IMR-90 (cell line): ENCODE measurements around the gene MAP7. TPM values are rescaled to one million over a fixed set of nuclear protein-coding genes. Genes with fewer than 3 reads are reported as not detected.

Source experiments
- ATAC-seq: fragments of 200-7000 bp; cut with Tn5 transposase; 2 replicates; pipeline ENCODE4 v1.9.1; 2020; ENCODE audit warnings: low read depth, mild to moderate bottlenecking, moderate library complexity
- BruUV-seq: library from RNA; stranded (reverse); fragments of 400-500 nt; replicated peaks from 2 replicates; lab custom pipeline; 2021; lab: Mats Ljungman, UMichigan
- CTCF ChIA-PET: fragments of 300-600 bp; formaldehyde crosslinking; extraction: SDS; loops from one replicate; lab custom pipeline; 2021; ENCODE audit warnings: antibody characterized with exemption; lab: Yijun Ruan, JAX
- POLR2A ChIA-PET: fragments of 300-600 bp; sonication (Branson Sonifier 250); formaldehyde crosslinking; loops from one replicate; lab custom pipeline; 2022; ENCODE audit warnings: antibody characterized with exemption; ENCODE audit not compliant: unreplicated experiment; lab: Charles Lee
- DNase-seq: peaks from one replicate; pipeline ENCODE4 v3.0.0; 2013
- H2AFZ ChIP-seq: replicated peaks from 2 replicates; pipeline ENCODE3; 2013; ENCODE audit warnings: low read length, mild to moderate bottlenecking; ENCODE audit not compliant: poor library complexity
- H2AK5ac ChIP-seq: 2 replicates; pipeline ENCODE4 v1.6.1; 2013; ENCODE audit warnings: low read depth, low read length, inconsistent platforms
- H2AK9ac ChIP-seq: replicated peaks from 2 replicates; pipeline ENCODE3; 2013; ENCODE audit warnings: mild to moderate bottlenecking, low read depth, low read length, moderate library complexity; ENCODE audit not compliant: poor library complexity
- H2BK120ac ChIP-seq: 2 replicates; pipeline ENCODE4 v1.6.1; 2013; ENCODE audit warnings: low read depth, low read length, inconsistent platforms
- H2BK15ac ChIP-seq: 3 replicates; pipeline ENCODE4 v1.6.1; 2013; ENCODE audit warnings: low read depth, low read length, inconsistent platforms
- H2BK20ac ChIP-seq: 2 replicates; pipeline ENCODE4 v1.6.1; 2013; ENCODE audit warnings: low read depth, mild to moderate bottlenecking, inconsistent platforms, low read length, moderate library complexity
- H2BK5ac ChIP-seq: 2 replicates; pipeline ENCODE4 v1.6.1; 2013; ENCODE audit warnings: mild to moderate bottlenecking, low read depth, low read length, inconsistent platforms; ENCODE audit not compliant: poor library complexity, severe bottlenecking
- H3K14ac ChIP-seq: replicated peaks from 2 replicates; pipeline ENCODE4 v1.6.1; 2013; ENCODE audit warnings: low read depth, low read length, inconsistent platforms
- H3K18ac ChIP-seq: 2 replicates; pipeline ENCODE4 v1.6.1; 2013; ENCODE audit warnings: low read depth, low read length, control low read depth
- H3K23ac ChIP-seq: 2 replicates; pipeline ENCODE4 v1.6.1; 2013; ENCODE audit warnings: low read depth, low read length, inconsistent platforms
- H3K27ac ChIP-seq: 2 replicates; pipeline ENCODE4 v1.5.1; 2013; ENCODE audit warnings: mild to moderate bottlenecking, control low read depth, low read length; ENCODE audit not compliant: insufficient read depth
- H3K27me3 ChIP-seq: 2 replicates; pipeline ENCODE4 v1.6.1; 2013; ENCODE audit warnings: low read length; ENCODE audit not compliant: control insufficient read depth, insufficient read depth
- H3K36me3 ChIP-seq: 2 replicates; pipeline ENCODE4 v1.6.1; 2013; ENCODE audit warnings: low read length, mixed read lengths; ENCODE audit not compliant: control insufficient read depth, insufficient read depth
- H3K4ac ChIP-seq: 2 replicates; pipeline ENCODE4 v1.6.1; 2013; ENCODE audit warnings: low read depth, low read length, inconsistent platforms
- H3K4me1 ChIP-seq: 2 replicates; pipeline ENCODE4 v1.6.1; 2013; ENCODE audit warnings: low read length, mixed read lengths; ENCODE audit not compliant: control insufficient read depth, insufficient read depth
- H3K4me2 ChIP-seq: 2 replicates; pipeline ENCODE4 v1.6.1; 2013; ENCODE audit warnings: low read depth, mild to moderate bottlenecking, control low read depth, low read length, moderate library complexity
- H3K4me3 ChIP-seq: 2 replicates; pipeline ENCODE4 v1.5.1; 2013; ENCODE audit warnings: low read depth, mild to moderate bottlenecking, control low read depth, low read length, moderate library complexity; ENCODE audit not compliant: insufficient read depth
- H3K56ac ChIP-seq: 2 replicates; pipeline ENCODE4 v1.6.1; 2013; ENCODE audit warnings: low read length, inconsistent platforms; ENCODE audit not compliant: insufficient read depth; ENCODE audit errors: extremely low read depth
- H3K79me1 ChIP-seq, 2 experiments: 2 replicates each; pipeline ENCODE4 v1.6.1; 2013; ENCODE audit warnings: low read length in 2 of 2, inconsistent platforms in 1 of 2, low read depth in 1 of 2
- H3K9ac ChIP-seq: 2 replicates; pipeline ENCODE4 v1.6.1; 2013; ENCODE audit warnings: low read depth, low read length, control low read depth
- H3K9me1 ChIP-seq: 2 replicates; pipeline ENCODE4 v1.6.1; 2013; ENCODE audit warnings: low read length, inconsistent platforms; ENCODE audit not compliant: insufficient read depth
- H3K9me3 ChIP-seq: 2 replicates; pipeline ENCODE4 v1.6.1; 2013; ENCODE audit warnings: low read length; ENCODE audit not compliant: control insufficient read depth, insufficient read depth
- H4K20me1 ChIP-seq: 2 replicates; pipeline ENCODE4 v1.6.1; 2013; ENCODE audit warnings: low read length, inconsistent platforms; ENCODE audit not compliant: insufficient read depth
- H4K5ac ChIP-seq: 2 replicates; pipeline ENCODE4 v1.6.1; 2013; ENCODE audit warnings: mild to moderate bottlenecking, low read depth, low read length, control low read depth
- H4K8ac ChIP-seq, 2 experiments: 2 replicates each; pipeline ENCODE4 v1.6.1; 2013; ENCODE audit warnings: low read depth in 2 of 2, low read length in 2 of 2, control low read depth in 1 of 2, inconsistent platforms in 1 of 2
- H4K91ac ChIP-seq: 2 replicates; pipeline ENCODE4 v1.6.1; 2013; ENCODE audit warnings: low read depth, low read length, inconsistent platforms; ENCODE audit not compliant: insufficient read depth
- BHLHE40 ChIP-seq: fragments of 150-350 bp; IDR thresholded peaks from 2 replicates; pipeline ENCODE4 v1.6.1; 2016; ENCODE audit warnings: mild to moderate bottlenecking, low read depth, low read length
- CEBPB ChIP-seq: IDR thresholded peaks from 2 replicates; pipeline ENCODE4 v1.6.1; 2012; ENCODE audit warnings: low read depth, low read length, improper control_type of control experiment
- CHD1 ChIP-seq: IDR thresholded peaks from 2 replicates; pipeline ENCODE4 v1.6.1; 2012; ENCODE audit warnings: low read depth, low read length, improper control_type of control experiment
- CTCF ChIP-seq: conservative IDR thresholded peaks from 2 replicates; pipeline ENCODE4 v1.5.1; 2012; ENCODE audit warnings: mild to moderate bottlenecking, low read depth, low read length, improper control_type of control experiment
- ELK1 ChIP-seq: fragments of 150-350 bp; IDR thresholded peaks from 2 replicates; pipeline ENCODE4 v1.6.1; 2016; ENCODE audit warnings: low read depth, mild to moderate bottlenecking, low read length, moderate library complexity, borderline replicate concordance
- FOS ChIP-seq: fragments of 150-350 bp; IDR thresholded peaks from 2 replicates; pipeline ENCODE4 v1.6.1; 2016; ENCODE audit warnings: low read depth, low read length
- MAFK ChIP-seq: IDR thresholded peaks from 2 replicates; pipeline ENCODE4 v1.6.1; 2012; ENCODE audit warnings: low read depth, low read length, improper control_type of control experiment
- MAZ ChIP-seq: IDR thresholded peaks from 2 replicates; pipeline ENCODE4 v1.6.1; 2012; ENCODE audit warnings: low read depth, mild to moderate bottlenecking, low read length, improper control_type of control experiment, moderate library complexity, borderline replicate concordance
- MXI1 ChIP-seq: IDR thresholded peaks from 2 replicates; pipeline ENCODE4 v1.6.1; 2012; ENCODE audit warnings: low read depth, mild to moderate bottlenecking, low read length, moderate library complexity, borderline replicate concordance
- NFE2L2 ChIP-seq: fragments of 150-350 bp; IDR thresholded peaks from 2 replicates; pipeline ENCODE4 v1.6.1; 2016; ENCODE audit warnings: low read depth, mild to moderate bottlenecking, low read length
- POLR2A ChIP-seq: IDR thresholded peaks from 2 replicates; pipeline ENCODE4 v1.6.1; 2012; ENCODE audit warnings: mild to moderate bottlenecking, low read depth, low read length
- RAD21 ChIP-seq: IDR thresholded peaks from 2 replicates; pipeline ENCODE4 v1.6.1; 2012; ENCODE audit warnings: low read length, improper control_type of control experiment
- RFX5 ChIP-seq: IDR thresholded peaks from 2 replicates; pipeline ENCODE4 v1.8.0; 2012; ENCODE audit warnings: low read depth, mild to moderate bottlenecking, low read length, moderate library complexity
- SMC3 ChIP-seq: fragments of 150-350 bp; IDR thresholded peaks from 2 replicates; pipeline ENCODE4 v1.6.1; 2016; ENCODE audit warnings: low read depth, mild to moderate bottlenecking, antibody characterized with exemption, low read length, moderate library complexity
- dilution Hi-C: fragments of 300-500 bp; cut with HindIII; formaldehyde crosslinking; loops from one replicate; pipeline ENCODE4 v1.14.3; 2018; ENCODE audit warnings: low sequenced_read_pairs; ENCODE audit not compliant: unreplicated experiment
- in situ Hi-C: fragments of 300-500 bp; cut with MboI; formaldehyde crosslinking; loops from 3 replicates; pipeline ENCODE4 v1.14.3; 2019; ENCODE audit warnings: low sequenced_read_pairs, inconsistent platforms, mixed read lengths
- intact Hi-C: fragments of 100-400 bp; cut with micrococcal nuclease; formaldehyde crosslinking; loops from 2 replicates; pipeline ENCODE4 v1.10.0; 2022
- polyA plus RNA-seq, 3 experiments: library from polyadenylated mRNA; depleted of rRNA; stranded (reverse); fragments of >200 nt; gene quantifications; 2 replicates each; pipeline ENCODE4 v1.2.3, GENCODE V29; 2012; ENCODE audit warnings: low replicate concordance in 1 of 3
- total RNA-seq: library from RNA; depleted of rRNA; stranded (reverse); fragments of >200 nt; gene quantifications from 2 replicates; pipeline ENCODE4 v1.2.3, GENCODE V29; 2012

The MAP7 gene
- total and polyA plus RNA-seq, 2 of the 4 experiments (the other 2 are of a cell fraction), result 0.19 to 0.36 TPM

- Histone ChIP-seq H2BK20ac (no peak overlapping the region), H4K8ac (no peak overlapping the region), H4K5ac (no peak overlapping the region), H2BK120ac (no peak overlapping the region), H3K79me1 (no peaks in the 10 kb centered on the region), H3K23ac (no peak overlapping the region), H3K4ac (no peak overlapping the region), H3K27ac (no peak overlapping the region), H3K36me3 (no peaks in the 10 kb centered on the region), H3K4me1 (no peaks in the 10 kb centered on the region), H3K4me2 (no peak overlapping the region), H2AFZ (no peak overlapping the region), H3K14ac (no peak overlapping the region), H2AK5ac (no peak overlapping the region), H3K4me3 (no peak overlapping the region), H3K9ac (no peak overlapping the region), H2BK15ac (no peak overlapping the region), H4K91ac (no peak overlapping the region), H3K9me3 (no peaks in the 10 kb centered on the region), H3K18ac (no peak overlapping the region), H2BK5ac (no peak overlapping the region), H4K20me1 (no peaks in the 10 kb centered on the region), H3K9me1 (no peaks in the 10 kb centered on the region), H3K27me3 (peaks cover 10% of the 10 kb centered on the region), H2AK9ac (no peak overlapping the region), H3K56ac (no peak overlapping the region)
- dilution Hi-C loops, result no loop called here
- TF ChIP-seq BHLHE40, result no peak
- no peak for TF ChIP-seq ELK1
- no peak for TF ChIP-seq CEBPB
- no peak for TF ChIP-seq SMC3
- no peak for TF ChIP-seq RFX5
- TF ChIP-seq MAFK, result no peak
- TF ChIP-seq NFE2L2, result no peak
- no peak for TF ChIP-seq MAZ
- no peak for TF ChIP-seq FOS
- no peak for TF ChIP-seq POLR2A
- no peak for TF ChIP-seq CHD1
- TF ChIP-seq CTCF, result no peak
- no peak for TF ChIP-seq MXI1
- no peak for TF ChIP-seq RAD21
- no TSS peak for BruUV-seq
- no peak for ATAC-seq
- no peak for DNase-seq
- CTCF ChIA-PET, result no interaction called here
- POLR2A ChIA-PET, result no interaction called here
- intact Hi-C loops, result no loop called here
- in situ Hi-C loops, result no loop called here
These were observed 242.9 kb downstream of the MAP7 start for GRCh38 chr6:136307351-136307750.
